Measurements from ENCODE around the gene SCP2. TPM values are rescaled to one million over a fixed set of nuclear protein-coding genes. Genes with fewer than 3 reads are reported as not detected.

Gene SCP2
- total RNA-seq, 2 donors from 2014 or later, result 69.9 to 78.8 TPM

DNA sequence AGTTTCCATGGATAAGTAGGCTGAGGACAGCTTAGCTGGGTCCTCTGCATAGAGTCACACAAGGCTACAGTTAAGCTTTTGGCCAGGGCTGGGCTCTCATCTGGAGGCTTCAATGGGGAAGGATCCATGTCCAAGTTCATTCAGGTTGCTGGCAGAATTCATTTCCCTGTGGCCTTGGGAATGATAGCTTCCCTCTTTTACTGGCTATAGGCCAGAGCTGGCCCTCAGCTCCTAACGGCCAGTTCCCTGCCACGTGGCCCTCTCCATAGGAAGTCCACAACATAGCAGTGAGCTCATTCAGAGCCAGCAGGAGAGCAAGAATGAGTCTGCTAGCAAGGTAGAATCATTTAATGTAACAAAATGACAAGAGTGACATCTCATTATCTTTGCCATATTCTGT, 119.9 kb downstream of the SCP2 start:
- no peak overlapping the region for H3K27ac Mint-ChIP-seq
- no peaks in the 10 kb centered on the region for H3K9me3 Mint-ChIP-seq
- peaks cover 0 to 6% of the 10 kb centered on the region in 2 donors for H3K36me3 Mint-ChIP-seq
- DNase-seq (ENCODE audit: low spot score in 2 of 2) (no peak), ATAC-seq (no peak)

DNA sequence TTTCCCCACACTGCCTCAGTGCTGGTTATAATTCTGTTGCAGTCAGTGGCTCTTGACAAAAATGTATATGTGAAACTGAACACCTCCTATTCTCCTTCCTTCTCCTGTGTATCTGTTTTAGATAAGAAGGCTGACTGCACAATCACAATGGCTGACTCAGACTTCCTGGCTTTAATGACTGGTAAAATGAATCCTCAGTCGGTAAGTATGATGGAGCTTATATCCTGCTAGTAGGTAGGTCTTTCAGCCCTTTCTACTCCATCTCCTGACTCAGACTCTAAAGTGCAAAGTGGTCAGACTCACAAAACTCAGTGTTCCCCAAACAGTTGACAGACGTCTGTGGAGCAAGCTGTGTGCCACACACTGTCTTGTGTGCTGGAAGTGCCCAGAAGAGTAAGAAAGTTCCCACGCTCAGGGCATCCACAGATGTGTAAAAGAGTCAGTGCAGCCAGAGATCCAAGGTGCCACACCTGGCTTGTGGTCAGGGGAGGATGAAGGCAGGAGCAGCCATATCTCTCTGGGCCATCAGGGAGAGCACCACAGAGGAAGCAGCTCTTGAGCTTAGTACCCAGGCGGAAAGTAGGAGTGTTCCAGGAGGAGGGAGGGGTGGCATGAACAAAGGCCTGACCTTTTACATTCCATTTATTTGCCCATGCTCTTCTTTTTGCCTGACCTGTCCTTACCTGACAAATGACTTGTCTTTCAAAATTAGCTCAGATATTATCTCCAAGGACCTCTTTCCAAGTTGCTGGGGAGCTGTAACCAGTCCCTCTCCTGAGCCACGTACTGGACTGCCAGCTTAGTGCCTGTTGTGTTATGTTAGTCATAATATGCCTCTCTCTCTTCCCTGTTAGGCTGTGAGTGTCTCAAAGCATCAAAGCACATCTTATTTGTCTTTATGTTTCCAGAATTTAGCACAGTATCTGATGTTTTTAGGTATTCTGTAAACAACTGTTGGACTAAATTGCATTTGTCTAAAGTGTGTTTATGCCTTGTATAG, 121.0 kb downstream of the SCP2 start:
- DNase-seq (ENCODE audit: low spot score in 2 of 2), result no peak
- H3K36me3 Mint-ChIP-seq, result peaks cover 0 to 11% of the 10 kb centered on the region in 2 donors
- ATAC-seq, result peak; percentile 94
- H3K9me3 Mint-ChIP-seq, result no peaks in the 10 kb centered on the region
- peak overlapping the region in 1 of 2 donors; percentile 61 for H3K27ac Mint-ChIP-seq

DNA sequence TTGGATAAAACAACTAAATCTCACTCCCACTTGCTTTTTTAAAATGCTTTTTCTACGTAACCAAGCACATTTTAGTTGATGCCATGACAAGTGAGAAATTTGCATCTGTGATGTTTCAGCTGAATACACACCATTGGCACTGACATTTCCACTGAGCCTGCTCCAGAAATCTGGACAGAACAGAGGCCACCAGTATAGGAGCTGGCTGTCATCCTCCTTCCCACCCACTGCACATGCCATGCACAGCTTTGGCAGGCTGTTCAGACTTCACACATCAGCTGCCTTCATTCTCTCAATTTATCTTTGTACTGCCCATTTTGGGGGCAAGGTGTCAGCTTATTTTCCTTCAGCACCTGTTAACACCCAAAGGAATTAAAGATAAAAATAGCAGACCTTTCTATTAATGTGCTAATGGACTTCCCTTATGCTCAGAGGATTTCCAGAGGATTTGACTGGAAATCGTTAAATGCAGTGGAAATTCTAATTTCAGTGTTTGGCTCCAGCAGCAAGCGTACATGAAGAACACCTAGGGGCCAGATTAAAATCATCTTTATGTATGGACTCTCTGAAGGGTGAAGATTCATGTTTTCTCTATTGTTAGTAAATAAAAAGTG, 122.0 kb downstream of the SCP2 start:
- no peaks in the 10 kb centered on the region for H3K9me3 Mint-ChIP-seq
- peak overlapping the region in 1 of 2 donors; percentile 25 for H3K27ac Mint-ChIP-seq

DNA sequence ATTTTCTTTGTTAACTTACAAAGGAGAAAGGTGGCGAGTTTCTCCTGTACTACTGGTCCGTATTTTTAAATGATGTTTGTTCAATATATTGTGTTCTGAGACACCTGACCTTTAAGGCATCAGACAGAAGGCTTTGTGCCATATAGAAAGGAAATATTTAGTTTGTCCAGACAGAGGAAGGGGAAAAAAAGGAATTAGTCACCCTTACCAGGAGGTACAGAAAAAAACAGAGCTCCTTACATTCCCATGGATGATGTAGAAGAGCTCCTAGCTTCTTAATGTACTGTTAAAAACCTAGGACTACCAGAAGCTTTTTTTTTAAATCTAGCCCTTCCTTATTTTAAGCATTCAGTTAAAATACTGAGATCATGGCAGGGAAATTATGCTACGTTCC, 122.5 kb downstream of the SCP2 start:
- Mint-ChIP-seq H3K36me3 (peaks cover 0 to 22% of the 10 kb centered on the region in 2 donors), H3K27ac (peak overlapping the region in 1 of 2 donors; percentile 25), H3K9me3 (no peaks in the 10 kb centered on the region)
- ATAC-seq (no peak), DNase-seq (ENCODE audit: low spot score in 2 of 2) (no peak)

More for the DNA sequence above, 122.0 kb downstream of the SCP2 start:
- DNase-seq (ENCODE audit: low spot score in 2 of 2), result no peak
- H3K36me3 Mint-ChIP-seq, result peaks cover 0 to 19% of the 10 kb centered on the region in 2 donors
- no peak for ATAC-seq

DNA sequence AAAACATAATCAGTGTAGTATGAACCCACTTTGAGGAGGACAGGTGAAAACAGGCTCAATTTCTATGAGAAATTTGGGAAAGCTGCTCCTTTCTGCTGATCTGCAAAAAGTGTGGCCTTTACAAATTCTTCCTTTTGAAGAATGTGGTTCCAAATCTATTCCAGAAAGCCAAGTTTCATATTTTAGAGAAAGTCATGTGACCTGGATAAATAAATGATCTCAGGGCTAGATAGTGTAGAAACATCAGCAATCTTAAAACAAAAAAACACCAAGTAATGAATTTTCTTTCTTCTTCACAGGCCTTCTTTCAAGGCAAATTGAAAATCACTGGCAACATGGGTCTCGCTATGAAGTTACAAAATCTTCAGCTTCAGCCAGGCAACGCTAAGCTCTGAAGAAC, 123.2 kb downstream of the SCP2 start:
- ATAC-seq (no peak), DNase-seq (ENCODE audit: low spot score in 2 of 2) (no peak)
- Mint-ChIP-seq H3K36me3 (peaks cover 0 to 25% of the 10 kb centered on the region in 2 donors), H3K9me3 (no peaks in the 10 kb centered on the region), H3K27ac (no peak overlapping the region)

DNA sequence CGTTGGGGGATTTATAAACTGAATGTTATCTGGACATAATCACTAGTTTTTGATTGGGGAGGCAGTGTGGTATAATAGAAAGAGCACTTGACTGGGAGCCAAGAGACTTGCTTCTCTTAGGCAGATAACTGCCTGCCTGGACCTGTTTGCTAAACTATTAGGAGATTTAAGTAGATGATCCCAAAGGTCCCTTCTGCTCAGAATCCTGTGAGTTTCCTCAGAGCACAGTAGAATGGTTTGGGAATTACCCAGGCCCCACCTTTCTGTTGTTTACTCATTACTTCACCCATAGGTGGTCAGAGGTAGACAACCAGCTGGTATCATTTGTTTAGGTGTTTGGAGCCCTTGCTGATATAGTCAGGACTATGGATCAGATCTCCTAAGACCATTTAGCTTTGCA, 124.6 kb downstream of the SCP2 start:
- H3K9me3 Mint-ChIP-seq, result no peaks in the 10 kb centered on the region
- no peak overlapping the region for H3K27ac Mint-ChIP-seq
- peaks cover 0 to 25% of the 10 kb centered on the region in 2 donors for H3K36me3 Mint-ChIP-seq
- no peak for DNase-seq (ENCODE audit: low spot score in 2 of 2)
- ATAC-seq, result no peak

DNA sequence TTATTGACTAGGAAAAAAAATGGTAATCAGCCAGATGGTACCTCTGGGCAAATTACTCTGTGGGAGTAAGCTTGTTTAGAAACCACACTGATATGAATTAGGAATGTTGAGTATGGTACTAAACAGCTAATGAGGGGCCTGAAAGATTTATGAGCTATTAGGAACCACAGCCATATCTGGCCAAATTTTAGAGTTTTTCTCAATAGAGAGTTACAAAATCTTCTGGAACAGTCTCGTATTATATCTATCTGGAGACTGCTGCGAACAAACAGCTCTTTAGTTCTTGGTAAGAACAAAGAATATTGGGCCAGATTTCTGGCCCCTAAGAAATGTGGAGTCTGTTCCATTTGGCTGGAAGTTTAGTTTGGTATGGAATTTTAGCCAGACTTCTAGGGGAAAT, 130.1 kb downstream of the SCP2 start:
- no peaks in the 10 kb centered on the region for H3K9me3 Mint-ChIP-seq
- DNase-seq (ENCODE audit: low spot score in 2 of 2) (no peak), ATAC-seq (no peak)
- no peak overlapping the region for H3K27ac Mint-ChIP-seq
- peaks cover 0 to 19% of the 10 kb centered on the region in 2 donors for H3K36me3 Mint-ChIP-seq

DNA sequence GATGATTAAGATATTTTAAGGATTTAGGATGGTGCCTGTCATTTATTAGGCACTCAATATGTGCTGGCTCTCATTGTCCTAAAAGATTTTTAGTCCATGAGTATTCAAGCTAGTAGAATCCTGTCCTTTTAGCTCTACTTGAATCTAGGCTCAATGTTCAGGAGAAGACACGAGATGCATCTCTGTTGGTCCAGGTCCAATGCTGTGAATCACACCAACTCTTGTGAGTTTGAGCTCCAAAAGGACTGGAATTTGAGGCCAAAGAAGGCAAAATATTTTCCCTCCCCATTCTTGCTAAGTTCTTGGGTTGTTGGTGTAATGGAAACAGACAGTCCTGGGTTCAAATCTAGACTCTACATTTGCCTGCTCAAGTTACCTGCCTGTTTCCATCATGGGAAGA, 133.5 kb downstream of the SCP2 start:
- ATAC-seq (no peak), DNase-seq (ENCODE audit: low spot score in 2 of 2) (no peak)
- no peak overlapping the region for H3K27ac Mint-ChIP-seq
- no peaks in the 10 kb centered on the region for H3K9me3 Mint-ChIP-seq
- H3K36me3 Mint-ChIP-seq, result no peaks in the 10 kb centered on the region

DNA sequence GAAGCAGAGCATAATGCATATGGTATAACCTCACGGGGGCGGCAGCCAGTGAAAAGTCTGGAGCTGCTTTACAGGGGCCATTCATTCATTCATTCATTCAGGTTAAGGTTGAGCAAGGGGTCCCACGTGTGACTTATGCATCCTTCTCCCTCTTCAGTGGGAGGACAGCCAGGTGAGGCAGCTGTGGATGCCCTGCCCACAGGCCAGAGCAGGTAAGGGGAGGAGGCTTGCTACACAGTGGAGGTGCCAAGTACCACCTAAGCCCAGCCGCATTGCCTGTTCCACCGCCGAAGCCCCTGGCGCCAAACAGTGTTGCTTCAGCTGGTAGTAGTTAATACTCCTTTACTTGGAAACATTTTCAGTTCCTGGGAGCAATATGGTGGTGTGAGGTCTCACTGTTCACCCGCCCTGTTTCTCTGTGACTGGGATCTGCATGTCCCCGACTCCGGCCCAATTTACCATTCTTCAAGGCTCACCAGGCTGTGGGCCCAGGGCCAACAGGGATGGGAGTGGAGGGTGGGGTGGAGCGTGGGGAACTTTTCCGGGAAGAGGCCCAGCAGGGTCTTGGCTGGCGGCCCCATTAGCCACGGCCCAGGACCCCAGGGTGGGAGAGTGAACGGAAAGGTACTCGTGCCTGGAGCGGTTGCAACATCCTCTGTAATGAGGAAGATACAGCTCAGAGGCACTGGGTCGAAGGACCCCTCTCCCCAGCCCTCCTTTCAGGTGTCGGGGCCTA, 134.2 kb downstream of the SCP2 start:
- Mint-ChIP-seq H3K9me3 (no peaks in the 10 kb centered on the region), H3K36me3 (no peaks in the 10 kb centered on the region), H3K27ac (no peak overlapping the region)
- ATAC-seq (no peak), DNase-seq (ENCODE audit: low spot score in 2 of 2) (no peak)

DNA sequence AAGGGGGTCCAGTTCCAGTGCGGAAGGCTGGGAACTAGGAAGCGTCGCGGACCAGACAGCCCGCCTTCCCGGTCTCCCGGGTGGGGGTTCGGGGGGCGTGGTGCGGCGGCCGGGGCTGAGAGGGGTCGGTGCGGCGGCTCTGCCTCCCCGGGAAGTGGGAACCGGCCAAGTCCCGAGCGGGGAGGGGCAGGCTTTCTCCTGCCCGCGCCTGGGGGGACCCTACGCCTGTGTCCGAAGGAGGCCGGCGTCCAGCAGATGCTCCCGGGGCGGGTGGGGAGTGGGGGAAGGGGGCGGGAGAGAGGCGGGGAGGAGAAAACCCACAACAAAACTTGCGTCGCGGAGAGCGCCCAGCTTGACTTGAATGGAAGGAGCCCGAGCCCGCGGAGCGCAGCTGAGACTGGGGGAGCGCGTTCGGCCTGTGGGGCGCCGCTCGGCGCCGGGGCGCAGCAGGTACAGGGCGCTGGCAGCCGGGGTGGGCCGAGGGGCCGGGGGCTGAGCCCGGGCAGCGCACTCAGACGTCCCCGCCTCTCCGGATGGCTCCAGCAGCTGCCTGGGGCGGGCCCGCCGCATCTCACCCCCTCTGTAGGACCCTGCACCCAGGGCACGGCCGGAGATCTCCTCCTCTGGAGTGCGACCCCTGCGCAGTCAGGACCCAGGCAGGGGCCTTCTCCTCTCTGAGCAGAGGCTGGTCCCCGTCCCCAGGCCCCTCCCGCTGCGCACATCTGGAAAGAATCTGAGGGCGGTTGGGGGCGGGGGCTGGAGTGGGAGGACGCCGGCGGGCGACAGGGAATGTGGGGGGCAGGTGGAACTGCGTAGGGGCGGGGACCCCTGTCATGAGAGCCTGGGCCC, 135.0 kb downstream of the SCP2 start, which contains the start of gene PODN:
PODN (plus strand) TSS at position 355 of the 849 bp plus-strand sequence. CDS start 7,643 bp downstream, outside the sequence.
- H3K36me3 Mint-ChIP-seq, result no peaks in the 10 kb centered on the region
- H3K27ac Mint-ChIP-seq, result no peak within 1 kb of the TSS
- no peaks in the 10 kb centered on the region for H3K9me3 Mint-ChIP-seq
- ATAC-seq (peak in 1 of 2 donors; percentile 54), DNase-seq (ENCODE audit: low spot score in 2 of 2) (no peak)

DNA sequence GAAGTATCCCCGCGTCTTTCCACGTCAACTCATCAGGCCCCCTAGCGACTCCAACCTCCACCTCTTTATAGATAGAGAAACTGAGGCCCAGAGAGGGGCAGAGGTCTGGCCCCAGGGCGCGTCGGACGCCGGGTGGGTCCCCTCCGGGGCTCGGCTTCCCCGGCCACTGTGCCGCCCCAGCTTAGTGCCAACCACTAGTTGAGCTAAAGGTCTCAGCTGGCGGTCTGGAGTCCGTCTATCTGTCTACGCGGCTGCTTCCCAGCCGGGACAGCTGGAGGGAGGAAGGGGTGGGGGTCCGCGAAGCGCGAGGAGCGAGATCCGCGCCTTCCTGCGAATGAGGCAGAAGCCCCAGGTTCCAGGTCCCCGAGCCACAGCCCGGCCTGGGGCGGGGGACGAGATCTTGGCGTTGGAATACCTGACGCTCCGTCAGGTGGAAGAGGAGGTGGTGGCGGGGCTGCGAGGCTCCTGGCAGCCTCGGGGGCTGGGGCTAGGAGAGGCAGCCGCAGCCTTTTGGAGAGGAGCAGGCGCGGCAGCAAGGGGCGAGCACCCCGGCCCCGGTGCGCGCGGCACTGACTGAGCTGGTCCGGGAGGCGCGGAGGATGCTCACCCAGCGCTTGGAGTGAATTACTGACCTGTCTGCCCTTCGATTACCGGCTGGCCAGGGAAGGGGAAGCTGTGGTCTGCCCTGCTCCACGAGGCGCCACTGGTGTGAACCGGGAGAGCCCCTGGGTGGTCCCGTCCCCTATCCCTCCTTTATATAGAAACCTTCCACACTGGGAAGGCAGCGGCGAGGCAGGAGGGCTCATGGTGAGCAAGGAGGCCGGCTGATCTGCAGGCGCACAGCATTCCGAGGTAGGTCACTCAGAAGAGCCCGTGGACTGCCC, 135.9 kb downstream of the SCP2 start:
- ATAC-seq (peak; percentile 14 to 35), DNase-seq (ENCODE audit: low spot score in 2 of 2) (no peak)
- no peaks in the 10 kb centered on the region for H3K36me3 Mint-ChIP-seq
- no peak overlapping the region for H3K27ac Mint-ChIP-seq
- no peaks in the 10 kb centered on the region for H3K9me3 Mint-ChIP-seq

DNA sequence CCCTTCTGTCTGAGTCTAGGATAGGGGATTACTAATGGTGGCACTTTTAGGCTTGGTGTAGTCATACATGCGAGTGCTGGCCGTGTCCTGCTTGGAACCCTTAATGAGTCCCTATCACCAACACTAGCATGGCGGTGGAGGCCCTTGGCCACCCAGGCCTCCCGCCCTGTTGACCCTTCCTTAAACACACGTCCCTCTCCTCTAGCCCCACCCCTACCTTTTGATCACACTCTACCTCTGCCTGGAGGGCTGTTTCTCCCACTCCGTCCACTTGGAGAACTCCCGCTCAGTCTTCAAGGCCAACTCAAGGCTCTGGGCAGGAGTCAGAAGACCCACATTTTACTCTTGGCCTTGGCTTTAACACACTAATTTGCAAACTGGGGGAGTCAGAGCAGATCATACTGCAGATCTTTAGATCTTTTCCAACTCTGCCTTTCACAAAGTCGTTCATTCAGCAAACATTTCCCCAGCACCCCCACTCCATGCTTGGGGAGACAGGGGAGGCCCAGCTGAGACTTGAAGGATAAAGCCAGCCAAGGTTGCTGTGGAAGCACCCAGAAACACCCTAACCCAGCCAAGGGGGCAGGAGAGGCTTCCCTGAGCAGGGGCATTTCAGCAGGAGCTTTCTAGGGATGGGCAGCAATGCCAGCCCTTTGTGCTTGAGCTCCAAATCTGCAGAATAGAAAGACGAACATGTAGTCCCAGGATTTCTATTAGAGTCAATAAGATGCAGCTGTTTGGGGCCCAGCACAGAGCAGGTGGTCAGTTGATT, 136.9 kb downstream of the SCP2 start:
- Mint-ChIP-seq H3K9me3 (no peaks in the 10 kb centered on the region), H3K27ac (no peak overlapping the region), H3K36me3 (no peaks in the 10 kb centered on the region)
- ATAC-seq, result no peak
- no peak for DNase-seq (ENCODE audit: low spot score in 2 of 2)

DNA sequence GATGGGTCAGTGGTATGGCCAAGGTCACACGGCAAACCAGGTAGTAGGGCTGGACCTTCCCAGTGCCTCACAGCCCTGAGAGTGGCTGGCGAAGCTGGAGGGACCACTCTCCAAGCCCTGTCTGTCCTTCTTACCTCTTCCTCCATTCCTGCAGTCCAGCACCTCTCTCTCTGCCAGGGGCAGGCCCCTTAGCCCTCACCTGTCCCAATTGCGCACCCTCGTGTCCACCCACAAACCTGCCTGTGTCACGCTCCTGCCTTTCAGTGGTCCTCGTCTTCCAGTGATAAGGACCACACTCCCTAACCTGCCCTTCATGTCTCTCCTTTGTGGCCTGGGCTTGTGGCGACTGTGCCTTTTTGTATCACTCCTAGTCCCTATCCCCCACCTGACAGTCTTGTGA, 138.3 kb downstream of the SCP2 start:
- Mint-ChIP-seq H3K27ac (no peak overlapping the region), H3K9me3 (no peaks in the 10 kb centered on the region), H3K36me3 (no peaks in the 10 kb centered on the region)
- ATAC-seq (no peak), DNase-seq (ENCODE audit: low spot score in 2 of 2) (no peak)

DNA sequence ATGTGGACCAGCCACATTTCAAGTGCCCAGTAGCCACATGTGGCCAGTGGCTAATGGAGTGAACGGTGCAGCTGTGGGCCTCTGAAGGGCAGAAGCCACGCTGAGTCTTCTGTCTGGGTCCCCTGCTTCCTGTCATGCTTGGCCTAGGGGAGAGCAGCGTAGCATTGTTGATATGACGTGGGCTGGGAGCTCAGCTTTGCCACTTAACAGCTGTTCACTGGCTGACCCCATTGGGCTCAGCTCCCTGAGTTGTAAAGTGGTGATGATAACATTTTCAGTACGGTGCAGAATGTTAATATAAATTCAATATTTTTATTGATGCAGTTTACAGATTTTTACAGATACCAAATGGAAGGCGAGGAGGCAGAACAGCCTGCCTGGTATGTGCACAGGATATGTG, 139.4 kb downstream of the SCP2 start:
- ATAC-seq (no peak), DNase-seq (ENCODE audit: low spot score in 2 of 2) (no peak)
- H3K36me3 Mint-ChIP-seq, result no peaks in the 10 kb centered on the region
- no peaks in the 10 kb centered on the region for H3K9me3 Mint-ChIP-seq
- H3K27ac Mint-ChIP-seq, result no peak overlapping the region
